CD4-positive, alpha-beta T cell treated with Interferon gamma for 1 hour (primary cell): ENCODE measurements around the gene RP2.
A peak's percentile ranks its signal among the peaks of the same experiment; 100 is the strongest.

ENCODE experiments used
- DNase-seq: peaks from one replicate; pipeline ENCODE4 v3.0.0-alpha.2; 2020

Gene RP2

DNA sequence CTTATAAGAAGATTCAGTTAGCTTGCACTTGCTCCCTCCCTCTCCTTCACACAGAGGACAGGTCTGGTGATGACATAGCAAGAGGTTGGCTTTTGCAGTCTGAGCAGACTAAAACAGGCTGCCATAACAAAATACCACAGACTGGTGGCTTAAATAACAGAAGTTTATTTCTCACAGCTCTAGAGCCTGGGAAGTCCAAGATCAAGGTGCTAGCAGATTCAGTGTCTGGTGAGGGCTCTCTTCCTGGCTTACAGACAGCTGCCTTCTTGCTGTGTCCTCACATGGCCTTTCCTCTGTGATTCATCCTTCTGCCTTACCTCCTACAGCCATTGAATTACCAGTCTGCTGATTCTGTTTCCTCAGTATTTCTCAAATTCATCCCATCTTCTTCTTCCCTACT lies 13.1 kb downstream of the RP2 start:
- DNase-seq = no peak

GRCh38 chrX:46850771-46851170 lies 13.9 kb downstream of the RP2 start:
- DNase-seq = no peak

DNA sequence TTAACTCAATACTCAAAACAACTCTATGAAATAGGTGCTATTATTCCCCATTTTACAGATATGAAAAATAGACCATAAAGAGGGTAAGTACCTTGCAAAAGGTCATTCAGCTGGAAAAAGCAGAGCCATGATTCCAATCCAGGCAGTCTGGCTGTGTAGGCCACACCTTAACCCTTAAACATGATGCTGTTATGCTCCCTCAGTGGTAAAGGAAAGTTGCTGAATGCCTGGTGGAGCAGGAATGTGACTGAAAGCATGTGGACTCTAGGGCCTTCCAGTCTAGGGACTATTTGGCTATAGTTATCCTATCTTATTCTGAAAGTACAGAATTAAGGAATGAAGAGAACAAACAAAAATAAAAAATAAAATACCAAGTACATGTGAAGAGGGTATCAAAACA lies 19.6 kb downstream of the RP2 start:
- no peak for DNase-seq

- DNase-seq = no peak
These were observed 23.7 kb downstream of the RP2 start for GRCh38 chrX:46860557-46860956.

DNA sequence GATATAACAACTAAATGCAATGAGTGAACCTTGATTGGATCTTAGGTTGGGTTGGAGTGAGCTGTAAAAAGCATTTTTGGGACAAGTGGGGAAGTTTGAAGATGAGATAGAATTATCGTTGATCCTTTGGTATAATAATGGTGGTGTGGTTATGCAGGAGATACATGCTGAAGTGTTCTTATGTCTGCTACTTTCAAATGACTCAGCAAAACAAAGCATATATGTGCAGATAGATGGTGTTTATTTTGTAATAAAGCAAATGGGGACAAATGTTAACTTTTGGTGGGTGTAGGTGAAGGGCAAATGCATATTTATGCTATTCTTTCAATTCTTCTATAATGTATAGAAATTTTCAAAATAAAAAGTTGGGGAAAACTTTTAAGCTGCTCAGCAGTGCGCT lies 26.2 kb downstream of the RP2 start:
- no peak for DNase-seq

DNA sequence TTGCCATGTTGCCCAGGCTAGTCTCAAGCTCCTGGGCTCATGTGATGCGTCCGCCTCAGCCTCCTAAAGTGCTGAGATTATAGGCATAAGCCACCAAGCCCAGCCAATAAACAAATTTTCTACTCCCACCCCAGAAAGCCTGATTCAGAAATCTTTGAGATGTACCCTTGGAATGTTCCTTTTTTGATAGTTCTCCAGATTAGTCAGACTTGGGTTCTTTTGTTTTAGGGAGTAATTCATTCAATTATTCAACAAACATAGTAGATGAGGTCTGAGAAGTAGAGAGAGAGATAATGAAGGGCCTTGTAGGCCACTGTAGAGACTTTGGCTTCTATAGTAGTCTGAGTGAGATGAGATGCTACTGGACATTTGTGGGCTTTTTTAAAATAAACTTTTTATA lies 27.8 kb downstream of the RP2 start:
- DNase-seq = no peak

DNA sequence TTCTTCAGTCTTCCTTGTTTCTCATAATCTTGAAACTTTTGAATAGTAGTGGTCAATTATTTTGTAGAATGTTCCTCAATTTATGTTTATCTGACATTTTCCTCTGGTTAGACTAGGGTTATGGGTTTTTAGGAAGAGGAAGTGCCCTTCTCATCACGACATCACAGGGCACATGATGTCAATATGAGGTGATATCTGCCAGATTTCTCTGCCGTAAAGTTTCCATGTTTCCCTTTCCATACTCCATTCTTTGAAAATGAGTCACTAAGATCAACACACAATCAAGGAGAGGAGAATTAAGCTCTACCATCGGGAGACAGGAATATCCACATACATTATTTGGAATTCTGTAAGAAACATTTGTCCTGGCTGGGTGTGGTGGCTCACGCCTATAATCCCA lies 28.4 kb downstream of the RP2 start:
- no peak for DNase-seq

GRCh38 chrX:46866726-46867125 lies 29.9 kb downstream of the RP2 start:
- no peak for DNase-seq

DNA sequence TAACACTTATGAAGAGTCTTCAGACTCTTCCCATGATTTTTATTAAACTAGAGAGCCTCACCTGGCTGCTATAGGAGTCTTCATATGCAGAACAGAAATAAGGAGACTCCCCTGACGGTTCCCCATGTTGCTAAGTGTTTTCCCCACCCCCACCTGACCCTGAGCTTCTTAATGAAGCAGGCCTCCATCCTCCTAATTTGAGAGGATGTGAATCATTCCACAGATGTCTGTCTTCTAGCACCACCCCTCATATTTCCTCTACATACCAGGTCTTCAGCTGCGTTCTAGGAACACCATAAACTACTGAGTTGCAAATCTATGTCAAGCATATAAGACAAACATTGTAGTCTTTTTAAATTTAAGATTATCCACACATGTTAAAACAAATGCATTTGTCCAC lies 36.9 kb downstream of the RP2 start:
- DNase-seq = no peak

DNA sequence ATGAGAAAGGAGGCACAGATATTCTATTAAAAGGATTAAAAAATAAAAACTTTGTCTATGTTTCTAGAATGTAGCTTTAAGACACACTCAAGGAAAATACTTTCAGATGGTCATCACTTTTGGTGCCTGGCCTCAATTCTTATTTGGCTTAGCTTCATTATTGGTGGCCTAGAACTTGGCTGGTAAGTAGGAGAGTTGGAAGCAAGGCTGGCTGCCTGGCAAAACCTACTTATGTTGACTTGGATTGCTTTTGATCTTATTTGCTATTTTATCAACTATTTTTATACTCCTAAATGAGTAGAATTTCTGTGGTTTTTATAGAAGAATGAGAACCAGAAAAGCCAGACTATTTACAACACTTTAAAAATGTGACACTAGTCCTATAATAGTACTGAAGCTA lies 40.1 kb downstream of the RP2 start:
- DNase-seq = no peak

DNA sequence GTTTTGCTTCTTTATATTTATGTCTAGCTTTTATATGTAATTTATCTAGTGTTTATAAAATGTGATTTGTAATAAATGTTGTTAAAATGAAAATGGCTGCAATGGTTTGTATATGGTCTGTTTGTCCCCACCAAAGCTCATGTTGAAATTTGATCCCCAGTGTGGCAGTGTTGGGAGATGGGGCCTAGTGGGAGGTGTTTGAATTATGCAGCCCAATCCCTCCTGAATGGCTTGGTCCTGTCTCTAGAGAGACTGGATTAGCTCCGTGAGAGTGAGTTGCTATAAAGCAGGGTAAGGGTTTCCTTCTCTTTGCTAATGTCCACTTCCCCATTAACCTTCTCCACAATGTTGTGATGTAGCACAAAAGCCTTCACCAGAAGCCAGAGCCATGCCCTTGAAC lies 45.4 kb downstream of the RP2 start:
- DNase-seq = no peak

DNA sequence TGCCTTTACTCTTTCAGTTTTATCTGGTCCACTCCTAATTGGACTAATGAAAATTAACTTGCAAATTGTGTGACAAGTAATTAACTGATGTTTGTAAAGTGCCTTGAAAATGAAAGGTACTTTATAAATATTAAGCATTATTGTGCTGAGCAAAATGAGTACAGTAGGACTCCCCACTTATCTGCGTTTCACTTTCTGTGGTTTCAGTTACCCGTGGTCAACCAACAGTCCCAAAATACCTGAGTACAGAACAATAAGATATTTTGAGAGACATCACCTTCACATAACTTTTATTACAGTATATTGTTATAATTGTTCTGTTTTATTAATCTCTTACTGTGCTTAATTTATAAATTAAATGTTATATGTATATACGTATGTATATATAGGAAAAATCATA lies 48.0 kb downstream of the RP2 start:
- DNase-seq = no peak

DNA sequence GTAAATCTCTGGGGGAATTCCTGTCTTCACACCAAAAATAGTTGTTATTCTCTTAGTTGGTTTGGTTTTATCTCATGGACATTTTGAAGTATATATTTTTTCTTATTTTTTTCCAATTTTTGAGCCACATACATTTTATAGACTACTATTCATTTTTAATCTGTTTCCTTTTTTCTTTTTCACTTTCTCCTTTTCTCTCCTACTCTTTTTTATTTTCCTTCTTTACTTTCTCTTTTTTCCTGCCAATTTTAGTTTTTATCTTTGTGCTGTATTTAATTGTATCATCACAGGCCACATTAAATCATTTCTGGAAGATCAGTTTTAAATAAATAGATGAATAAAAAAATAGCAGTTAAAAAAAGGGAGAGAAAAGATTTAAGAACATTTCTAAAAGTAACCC lies 61.4 kb downstream of the RP2 start:
- DNase-seq = no peak

GRCh38 chrX:46903458-46904242 lies 66.8 kb downstream of the RP2 start:
- peak; percentile 61 for DNase-seq

DNA sequence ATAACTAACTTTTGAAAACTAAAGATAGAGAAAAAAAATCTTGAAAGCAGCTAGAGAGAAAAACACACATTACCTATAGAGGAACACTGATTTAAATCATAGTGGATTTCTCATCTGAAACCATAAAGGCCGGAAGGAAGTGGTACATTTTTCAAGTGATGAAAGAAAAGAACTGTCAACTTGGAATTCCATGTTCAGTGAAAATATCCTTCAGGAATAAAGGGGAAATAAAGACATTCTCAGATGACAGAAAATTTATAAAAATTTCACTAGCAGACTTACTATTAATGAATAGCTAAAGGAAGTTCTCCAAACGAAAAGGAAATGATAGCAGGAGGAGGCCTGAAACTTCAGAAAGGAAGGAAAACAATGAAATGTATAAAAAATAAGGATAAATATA lies 67.8 kb downstream of the RP2 start:
- DNase-seq = no peak

DNA sequence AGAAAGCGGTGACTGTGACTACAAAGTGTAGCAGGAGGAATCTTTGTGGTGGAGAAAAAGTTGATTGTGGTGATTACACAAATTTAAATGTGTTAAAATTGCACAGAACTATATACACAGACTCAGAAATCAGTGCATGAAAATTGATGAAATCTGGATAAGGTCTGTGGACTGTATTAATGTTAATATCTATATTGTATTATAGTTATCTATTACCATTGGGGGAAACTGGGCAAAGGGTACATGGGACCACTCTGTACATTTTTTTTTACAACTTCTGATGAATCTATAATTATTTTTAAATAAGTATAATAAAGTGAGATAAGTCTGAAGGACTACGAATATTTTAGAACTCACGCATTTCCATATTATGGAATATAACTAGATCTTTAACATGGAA lies 73.6 kb downstream of the RP2 start:
- DNase-seq = no peak

DNA sequence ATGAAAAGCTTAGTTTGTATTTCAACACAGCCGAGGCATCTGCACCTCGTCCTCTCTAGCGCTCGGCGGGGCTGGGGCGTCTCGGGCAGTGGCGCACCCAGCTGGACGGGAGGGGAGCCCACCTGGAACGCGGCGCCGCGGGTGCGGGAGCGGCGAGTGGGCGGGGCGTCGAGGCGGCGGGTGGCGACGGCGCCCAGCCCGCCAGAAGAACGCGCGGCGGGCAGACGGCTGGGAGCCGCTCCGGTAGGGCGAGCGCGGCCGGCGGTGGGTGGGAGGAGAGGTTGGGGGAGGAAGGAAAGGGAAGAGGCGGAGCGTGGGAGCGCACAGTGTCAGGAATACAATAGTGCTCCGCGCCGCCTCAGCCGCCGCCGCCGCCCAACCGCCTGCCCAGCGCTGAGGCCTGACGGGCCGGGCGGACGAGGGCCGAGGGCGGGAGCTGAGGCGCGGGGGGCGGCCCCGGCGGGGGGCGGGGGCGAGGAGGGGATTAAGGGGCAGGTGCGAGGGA lies 75.3 kb downstream of the RP2 start, which contains the start of gene JADE3:
TSS of gene JADE3 (plus strand) at position 324 of the 505 bp plus-strand sequence. CDS start 72,474 bp downstream, outside the sequence.
- peak; percentile 18 for DNase-seq

- DNase-seq = peak; percentile 25
These were observed 76.0 kb downstream of the RP2 start for GRCh38 chrX:46912603-46913491.

- DNase-seq = no peak
These were observed 76.8 kb downstream of the RP2 start for GRCh38 chrX:46913667-46914066.

GRCh38 chrX:46916273-46916672 lies 79.4 kb downstream of the RP2 start:
- no peak for DNase-seq

DNA sequence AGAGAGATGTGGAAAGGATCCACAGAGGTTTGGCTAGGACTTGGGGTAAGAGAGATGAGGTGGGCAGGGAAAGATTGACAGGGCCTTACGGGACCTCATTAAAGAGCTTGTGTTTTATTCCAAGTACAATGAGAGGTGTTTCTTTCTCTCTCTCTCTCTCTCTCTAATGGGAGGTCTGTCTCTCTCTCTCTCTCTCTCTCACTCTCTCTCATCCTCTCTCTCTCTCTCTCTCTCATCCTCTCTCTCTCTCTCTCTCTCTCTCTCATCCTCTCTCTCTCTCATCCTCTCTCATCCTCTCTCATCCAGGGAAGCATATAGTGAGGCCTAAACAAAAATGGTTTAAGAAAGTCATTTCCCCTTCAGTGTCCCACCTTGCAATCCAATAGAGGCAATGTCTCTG lies 80.8 kb downstream of the RP2 start:
- DNase-seq = no peak

DNA sequence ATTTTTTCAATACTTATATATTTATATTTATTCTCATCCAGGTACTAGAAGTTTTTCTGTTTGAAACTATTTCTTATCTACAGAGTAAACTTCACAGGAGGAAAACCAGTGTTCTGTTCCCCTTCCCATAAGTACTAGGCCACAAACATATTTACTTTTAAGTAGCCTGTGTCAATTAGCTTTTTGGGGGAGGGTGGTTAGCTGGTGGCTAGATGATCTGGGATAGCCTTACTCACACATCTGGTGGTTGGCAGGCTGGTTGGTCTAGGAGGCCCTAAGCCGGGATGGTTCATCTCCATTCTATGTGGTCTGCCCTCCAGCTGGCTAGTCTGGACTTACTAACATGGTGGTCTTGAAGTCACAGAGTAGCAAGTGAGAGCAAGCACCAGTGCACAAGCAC lies 81.6 kb downstream of the RP2 start:
- no peak for DNase-seq

- no peak for DNase-seq
These were observed 83.4 kb downstream of the RP2 start for GRCh38 chrX:46920235-46920634.

GRCh38 chrX:46922611-46923010 lies 85.8 kb downstream of the RP2 start:
- DNase-seq = no peak
